Adrenal gland (tissue), 5 donors: Measurements from ENCODE around the gene CBX8.
"Not testable (repeated sequence)": the region's sequence is repeated elsewhere in the genome, so short reads cannot be mapped to it uniquely, and the experiment has no call there.

Experiments used
- POLR2A ChIP-seq, 2 donors: fragments of 450-650 bp; IDR thresholded peaks; one replicate each; pipeline ENCODE4 v1.6.1; 2017; ENCODE audit warnings: antibody characterized with exemption in 2 of 2, mild to moderate bottlenecking in 2 of 2, moderate library complexity in 1 of 2
- TF ChIP-seq, protein P1 (sequence below), 6 experiments: fragments of 450-650 bp in 4 of 6; fragments of 200-600 bp in 2 of 6; sonication (generic) in 1 of 6; IDR thresholded peaks; 1 replicate in 5 of 6; 2 replicates in 1 of 6; pipeline versions ENCODE4 v1.5.1 to v1.8.0; 2016 to 2021; ENCODE audit warnings: antibody characterized with exemption in 6 of 6, mild to moderate bottlenecking in 2 of 6, moderate library complexity in 1 of 6
- donor health status: DM: no; HTN: no; CAD: no.

DNA sequence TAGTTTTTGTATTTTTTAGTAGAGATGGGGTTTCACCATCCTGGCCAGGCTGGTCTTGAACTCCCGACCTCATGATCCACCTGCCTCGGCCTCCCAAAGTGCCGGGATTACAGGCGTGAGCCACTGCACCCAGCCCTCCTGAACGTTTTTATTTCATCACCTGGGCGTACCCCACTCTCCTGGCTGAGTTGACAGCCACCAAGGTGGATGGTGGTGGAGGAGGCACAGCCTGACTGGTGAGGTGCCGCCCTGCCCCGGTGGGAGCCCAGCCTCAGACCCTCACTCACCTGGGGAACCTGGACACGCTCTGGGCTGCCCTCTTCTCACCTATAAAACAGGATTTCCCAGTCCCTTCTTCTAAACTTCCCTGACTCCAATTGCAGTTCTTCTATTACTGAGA lies 24.2 kb downstream of the CBX8 start:
- TF ChIP-seq POLR2A (IDR thresholded peaks at IDR 0.05): not testable (repeated sequence)
- TF ChIP-seq, protein P1, sequence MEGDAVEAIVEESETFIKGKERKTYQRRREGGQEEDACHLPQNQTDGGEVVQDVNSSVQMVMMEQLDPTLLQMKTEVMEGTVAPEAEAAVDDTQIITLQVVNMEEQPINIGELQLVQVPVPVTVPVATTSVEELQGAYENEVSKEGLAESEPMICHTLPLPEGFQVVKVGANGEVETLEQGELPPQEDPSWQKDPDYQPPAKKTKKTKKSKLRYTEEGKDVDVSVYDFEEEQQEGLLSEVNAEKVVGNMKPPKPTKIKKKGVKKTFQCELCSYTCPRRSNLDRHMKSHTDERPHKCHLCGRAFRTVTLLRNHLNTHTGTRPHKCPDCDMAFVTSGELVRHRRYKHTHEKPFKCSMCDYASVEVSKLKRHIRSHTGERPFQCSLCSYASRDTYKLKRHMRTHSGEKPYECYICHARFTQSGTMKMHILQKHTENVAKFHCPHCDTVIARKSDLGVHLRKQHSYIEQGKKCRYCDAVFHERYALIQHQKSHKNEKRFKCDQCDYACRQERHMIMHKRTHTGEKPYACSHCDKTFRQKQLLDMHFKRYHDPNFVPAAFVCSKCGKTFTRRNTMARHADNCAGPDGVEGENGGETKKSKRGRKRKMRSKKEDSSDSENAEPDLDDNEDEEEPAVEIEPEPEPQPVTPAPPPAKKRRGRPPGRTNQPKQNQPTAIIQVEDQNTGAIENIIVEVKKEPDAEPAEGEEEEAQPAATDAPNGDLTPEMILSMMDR (IDR thresholded peaks at IDR 0.05): not testable (repeated sequence)
